Thoracic aorta (tissue), 2 donors: ENCODE data around the gene GATA3. TPM values are rescaled to one million over a fixed set of nuclear protein-coding genes. Genes with fewer than 3 reads are reported as not detected.

Experiments
- ATAC-seq: fragments of 150-250 bp; one replicate; pipeline ENCODE4 v1.8.0; 2017; ENCODE audit warnings: low read depth; ENCODE audit not compliant: insufficient number of reproducible peaks, low FRiP score
- DNase-seq: peaks from one replicate; pipeline ENCODE4 v3.0.0-alpha.2; 2020; ENCODE audit warnings: low spot score
- H3K27ac ChIP-seq, 2 donors: fragments of 200-600 bp; sonication (generic); 1 replicate in 1 of 2; 2 replicates in 1 of 2; pipeline ENCODE4 v1.5.1; 2016; ENCODE audit warnings: mild to moderate bottlenecking in 2 of 2, moderate library complexity in 2 of 2
- H3K27me3 ChIP-seq: fragments of 200-600 bp; sonication (generic); replicated peaks from 2 replicates; pipeline ENCODE4 v1.6.0; 2016; ENCODE audit warnings: mild to moderate bottlenecking; ENCODE audit not compliant: insufficient read depth
- H3K36me3 ChIP-seq: fragments of 200-600 bp; sonication (generic); one replicate; pipeline ENCODE4 v1.5.1; 2016
- H3K4me1 ChIP-seq, 2 donors: fragments of 200-600 bp; sonication (generic); 1 replicate in 1 of 2; 2 replicates in 1 of 2; pipeline versions ENCODE4 v1.5.1 to v1.6.0; 2016; ENCODE audit warnings: low read depth in 2 of 2, mild to moderate bottlenecking in 1 of 2; ENCODE audit not compliant: control insufficient read depth in 1 of 2
- H3K4me3 ChIP-seq: fragments of 200-600 bp; sonication (generic); 2 replicates; pipeline ENCODE4 v1.5.1; 2016; ENCODE audit warnings: mild to moderate bottlenecking
- H3K9me3 ChIP-seq: fragments of 200-600 bp; sonication (generic); 2 replicates; pipeline ENCODE4 v1.5.1; 2016
- total RNA-seq, 2 donors: library from RNA; depleted of rRNA; stranded (reverse); fragments of >200 nt; gene quantifications; one replicate each; pipeline versions ENCODE4 v1.1.0 to v1.2.3, GENCODE V29; 2016
- TF ChIP-seq, protein P1 (sequence below): fragments of 200-600 bp; sonication (generic); IDR thresholded peaks from one replicate; pipeline ENCODE4 v1.5.1; 2019; ENCODE audit warnings: antibody characterized with exemption

The GATA3 gene
- total RNA-seq, 2 donors from 2014 or later = not detected

DNA sequence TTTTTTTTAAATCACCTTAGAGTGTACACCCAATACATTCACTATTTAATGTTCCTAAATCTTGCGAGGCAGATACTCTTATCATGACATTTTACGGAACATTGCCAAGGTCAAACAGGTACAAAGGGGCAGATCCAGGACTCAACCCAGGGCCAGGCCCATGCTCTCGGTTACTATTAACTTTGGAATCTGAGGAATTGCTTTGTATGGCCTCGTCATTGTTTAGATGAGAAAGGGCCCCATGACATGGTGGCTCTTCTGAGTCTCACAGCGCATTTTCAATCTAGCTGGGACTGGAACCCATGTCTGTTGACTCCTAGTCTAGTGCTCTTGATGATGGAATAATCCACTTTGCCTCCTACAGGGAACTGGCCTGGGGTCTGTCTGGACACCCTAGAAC is 59.1 kb downstream of the GATA3 start:
- Histone ChIP-seq H3K4me1 (no peaks in the 10 kb centered on the region), H3K36me3 (no peaks in the 10 kb centered on the region), H3K9me3 (no peaks in the 10 kb centered on the region), H3K27ac (no peak overlapping the region), H3K27me3 (no peaks in the 10 kb centered on the region), H3K4me3 (no peak overlapping the region)
- DNase-seq (no peak), ATAC-seq (no peak)
- TF ChIP-seq, protein P1, sequence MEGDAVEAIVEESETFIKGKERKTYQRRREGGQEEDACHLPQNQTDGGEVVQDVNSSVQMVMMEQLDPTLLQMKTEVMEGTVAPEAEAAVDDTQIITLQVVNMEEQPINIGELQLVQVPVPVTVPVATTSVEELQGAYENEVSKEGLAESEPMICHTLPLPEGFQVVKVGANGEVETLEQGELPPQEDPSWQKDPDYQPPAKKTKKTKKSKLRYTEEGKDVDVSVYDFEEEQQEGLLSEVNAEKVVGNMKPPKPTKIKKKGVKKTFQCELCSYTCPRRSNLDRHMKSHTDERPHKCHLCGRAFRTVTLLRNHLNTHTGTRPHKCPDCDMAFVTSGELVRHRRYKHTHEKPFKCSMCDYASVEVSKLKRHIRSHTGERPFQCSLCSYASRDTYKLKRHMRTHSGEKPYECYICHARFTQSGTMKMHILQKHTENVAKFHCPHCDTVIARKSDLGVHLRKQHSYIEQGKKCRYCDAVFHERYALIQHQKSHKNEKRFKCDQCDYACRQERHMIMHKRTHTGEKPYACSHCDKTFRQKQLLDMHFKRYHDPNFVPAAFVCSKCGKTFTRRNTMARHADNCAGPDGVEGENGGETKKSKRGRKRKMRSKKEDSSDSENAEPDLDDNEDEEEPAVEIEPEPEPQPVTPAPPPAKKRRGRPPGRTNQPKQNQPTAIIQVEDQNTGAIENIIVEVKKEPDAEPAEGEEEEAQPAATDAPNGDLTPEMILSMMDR = no peak

DNA sequence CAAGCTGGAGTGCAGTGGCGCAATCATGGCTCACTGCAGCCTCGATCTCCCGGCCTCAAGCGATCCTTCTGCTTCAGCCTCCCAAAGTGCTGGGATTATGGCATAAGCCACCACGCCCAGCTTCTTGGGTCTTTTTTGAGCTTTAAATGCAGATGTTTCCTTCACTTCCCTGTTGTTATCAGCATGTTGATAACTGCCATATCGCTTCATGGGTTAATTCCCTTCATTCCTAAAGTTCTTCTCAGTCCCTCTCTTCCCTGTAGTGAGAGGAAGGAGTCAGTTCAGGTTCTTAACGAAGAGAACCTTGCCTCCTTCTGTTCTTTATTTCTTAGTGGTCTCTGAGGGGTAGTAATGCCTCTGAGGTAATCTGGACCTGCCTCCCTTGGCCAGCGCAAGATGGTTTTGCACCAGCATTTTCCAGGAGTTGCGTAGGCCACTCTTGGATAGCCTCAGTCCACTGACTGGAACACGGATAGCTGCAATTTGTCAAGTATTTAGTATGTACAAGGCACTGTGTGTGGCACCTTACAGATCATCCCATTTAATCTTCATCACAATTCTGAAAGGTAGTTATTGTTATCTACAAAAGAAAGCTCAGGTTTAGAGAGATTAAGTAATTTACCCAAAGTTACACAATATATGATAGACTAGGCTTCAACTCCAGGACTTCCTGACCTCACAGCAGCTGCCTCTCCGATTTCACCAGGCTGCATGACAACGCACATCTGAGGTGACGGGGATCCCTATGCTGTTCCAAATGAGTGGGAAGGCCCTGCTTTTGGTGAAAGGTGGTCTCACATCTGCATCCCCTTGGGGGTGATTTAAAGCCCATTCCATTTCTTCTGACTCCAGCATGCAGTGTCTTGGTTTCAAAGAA is 60.5 kb downstream of the GATA3 start:
- Histone ChIP-seq H3K27me3 (no peaks in the 10 kb centered on the region), H3K4me3 (no peak overlapping the region), H3K9me3 (no peaks in the 10 kb centered on the region), H3K36me3 (no peaks in the 10 kb centered on the region), H3K4me1 (no peaks in the 10 kb centered on the region), H3K27ac (no peak overlapping the region)
- DNase-seq (no peak), ATAC-seq (no peak)
- TF ChIP-seq, protein P1 = no peak

DNA sequence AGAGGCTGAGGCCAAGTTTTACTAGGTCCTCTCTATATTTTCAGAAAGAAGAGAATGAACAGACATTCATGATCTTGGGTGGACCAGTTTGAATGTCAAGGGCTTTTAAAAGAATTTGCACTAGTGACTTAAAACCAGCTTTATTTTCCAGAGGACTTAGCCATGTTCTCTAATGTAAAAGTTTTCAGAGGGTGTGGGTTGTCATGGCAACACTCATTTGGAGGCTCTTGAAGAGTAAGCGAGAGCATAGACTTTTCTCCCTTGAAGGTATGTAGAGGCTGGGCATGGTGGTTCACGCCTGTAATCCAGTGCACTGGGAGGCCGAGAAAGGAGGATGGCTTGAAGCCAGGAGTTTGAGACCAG is 61.1 kb downstream of the GATA3 start:
- DNase-seq (no peak), ATAC-seq (no peak)
- TF ChIP-seq, protein P1 = no peak
- no peaks in the 10 kb centered on the region for H3K9me3 ChIP-seq
- no peak overlapping the region for H3K4me3 ChIP-seq
- H3K4me1 ChIP-seq = no peaks in the 10 kb centered on the region
- H3K36me3 ChIP-seq = no peaks in the 10 kb centered on the region
- H3K27me3 ChIP-seq = no peaks in the 10 kb centered on the region
- no peak overlapping the region for H3K27ac ChIP-seq

DNA sequence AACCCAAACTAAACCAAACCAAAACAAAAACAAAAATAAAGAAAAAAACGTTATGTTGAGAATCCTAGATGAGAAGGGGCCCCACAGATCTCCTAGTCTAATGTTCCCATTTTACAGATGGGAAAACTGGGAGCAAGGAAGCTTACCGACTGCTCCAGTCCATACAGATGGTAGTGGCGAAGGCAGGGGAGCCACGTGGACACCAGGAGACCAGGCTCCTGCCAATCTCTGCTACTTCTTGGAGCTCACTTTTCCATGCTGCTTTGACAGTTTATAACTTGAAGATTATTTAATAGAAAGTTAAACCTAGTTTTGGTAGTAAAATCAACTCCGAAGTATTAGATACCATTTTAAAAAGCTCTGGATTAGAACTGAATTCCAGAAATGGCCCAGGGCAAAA is 62.0 kb downstream of the GATA3 start:
- TF ChIP-seq, protein P1 = no peak
- Histone ChIP-seq H3K27me3 (no peaks in the 10 kb centered on the region), H3K4me1 (no peaks in the 10 kb centered on the region), H3K36me3 (no peaks in the 10 kb centered on the region), H3K4me3 (no peak overlapping the region), H3K27ac (no peak overlapping the region), H3K9me3 (no peaks in the 10 kb centered on the region)
- ATAC-seq (no peak), DNase-seq (no peak)

DNA sequence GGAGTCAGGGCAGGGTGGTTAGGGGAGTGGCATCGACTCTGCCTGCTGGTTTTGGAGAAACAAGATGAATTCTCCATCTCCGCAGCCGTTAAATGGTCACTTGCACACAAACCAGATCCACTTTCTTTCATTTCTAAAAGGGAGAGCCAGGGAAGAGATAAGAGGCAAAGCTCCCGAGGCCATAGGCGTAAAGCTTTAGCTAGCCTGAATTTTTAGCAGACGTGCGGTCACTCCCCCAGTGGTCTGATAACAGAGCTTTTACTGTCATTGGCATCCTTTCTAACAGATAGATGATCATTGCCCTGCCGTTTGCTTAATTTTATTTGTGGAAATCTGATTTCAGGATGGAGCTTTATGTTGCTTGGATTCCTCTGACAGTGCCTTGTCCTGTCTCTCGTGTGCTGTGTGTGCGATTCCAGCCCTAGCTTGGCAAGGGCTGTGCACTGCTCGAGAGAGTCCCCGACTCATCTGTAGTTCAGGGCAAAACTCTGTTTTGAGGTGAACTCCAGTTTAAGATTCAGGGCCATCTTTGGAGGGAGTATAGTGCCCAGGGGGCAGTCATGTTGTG is 62.5 kb downstream of the GATA3 start:
- TF ChIP-seq, protein P1 = no peak
- DNase-seq (no peak), ATAC-seq (no peak)
- H3K27me3 ChIP-seq = no peaks in the 10 kb centered on the region
- no peaks in the 10 kb centered on the region for H3K9me3 ChIP-seq
- no peak overlapping the region for H3K27ac ChIP-seq
- H3K4me3 ChIP-seq = no peak overlapping the region
- no peaks in the 10 kb centered on the region for H3K36me3 ChIP-seq
- H3K4me1 ChIP-seq = no peaks in the 10 kb centered on the region
